HG03520 (cell line): ENCODE data around the gene SRSF7.
"Not testable (repeated sequence)": the region's sequence is repeated elsewhere in the genome, so short reads cannot be mapped to it uniquely, and the experiment has no call there.

Experiments
- ATAC-seq: cut with Tn5 transposase; IDR thresholded peaks from one replicate; pipeline ENCODE4 v1.9.1; 2021; ENCODE audit warnings: mild to moderate bottlenecking, moderate library complexity; ENCODE audit not compliant: unreplicated experiment

The SRSF7 gene

DNA sequence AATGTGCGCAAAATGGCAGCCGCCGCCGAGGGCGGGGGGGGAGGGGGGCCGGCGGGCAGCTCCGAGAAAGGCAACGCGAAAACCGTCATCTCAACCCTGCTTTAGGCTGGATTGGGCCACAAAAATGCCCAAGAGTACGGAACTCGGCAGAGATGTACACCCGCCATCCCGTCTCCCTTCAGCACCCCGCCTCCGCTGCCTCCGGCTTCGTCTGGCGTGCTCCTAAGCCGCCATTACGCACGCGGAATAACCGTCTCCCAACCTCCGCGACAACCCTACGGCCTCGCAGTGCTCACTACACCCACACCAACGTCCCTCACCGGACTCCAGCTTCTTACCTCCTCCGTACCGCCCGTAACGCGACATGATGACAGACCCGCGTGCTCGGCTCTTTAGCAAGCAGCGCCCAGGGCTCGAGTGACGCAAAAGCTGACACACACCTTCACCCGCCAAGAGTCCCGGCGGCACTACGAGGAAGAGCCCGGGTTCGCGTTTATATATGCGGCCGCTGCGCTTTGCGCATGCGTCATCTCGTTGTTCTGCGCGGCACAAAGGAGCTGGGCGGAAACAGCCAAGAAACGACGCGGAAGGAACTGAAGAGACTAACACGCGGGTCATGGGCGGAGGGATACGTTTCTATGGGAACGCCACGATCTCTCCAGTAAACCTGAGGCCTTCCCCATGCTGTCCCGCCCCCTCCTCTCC is at the start of gene SRSF7:
Gene SRSF7, minus strand, starts transcription at position 471 of the 705 bp plus-strand sequence. Its CDS starts 105 bp downstream, at position 366.
- peak; percentile 69 for ATAC-seq

DNA sequence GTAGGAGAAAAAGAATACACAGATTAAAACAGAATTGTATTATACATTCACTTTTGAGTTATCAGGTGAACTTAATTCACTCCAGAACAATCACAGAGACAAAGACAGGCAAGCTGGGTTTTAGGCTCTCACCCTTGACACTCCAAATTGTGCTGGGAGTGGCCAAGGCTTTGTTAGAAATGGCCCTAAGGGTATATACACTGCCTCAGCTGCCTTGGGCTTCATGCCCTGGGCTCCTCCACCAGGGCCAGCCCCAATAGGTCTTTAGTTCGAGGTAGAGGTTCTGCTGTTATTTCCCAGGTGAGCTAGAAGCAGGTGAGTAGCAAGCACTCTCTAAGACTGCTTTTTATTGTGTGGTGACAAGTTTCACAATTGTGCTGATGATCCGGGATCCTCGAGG is 46.8 kb upstream of the SRSF7 start:
- ATAC-seq, result no peak

DNA sequence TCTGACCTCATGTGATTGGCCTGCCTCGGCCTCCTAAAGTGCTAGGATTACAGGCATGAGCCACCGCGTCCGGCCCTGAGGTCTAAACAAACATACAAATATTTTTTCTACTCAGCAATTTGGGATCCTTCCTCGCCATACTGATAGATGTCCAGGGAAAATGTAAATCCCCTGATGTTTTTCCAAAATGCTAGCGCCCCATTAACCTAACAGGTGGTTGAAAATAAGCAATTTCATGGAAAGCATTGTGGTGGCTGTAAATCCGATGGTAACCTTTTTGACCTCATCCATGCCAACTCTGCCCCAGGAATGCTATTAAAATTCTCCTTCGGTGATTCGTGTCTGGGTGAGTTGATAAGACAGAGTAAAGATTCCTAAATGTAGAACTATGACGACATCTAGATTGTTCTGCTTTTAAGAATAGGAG is 46.1 kb upstream of the SRSF7 start:
- no peak for ATAC-seq

DNA sequence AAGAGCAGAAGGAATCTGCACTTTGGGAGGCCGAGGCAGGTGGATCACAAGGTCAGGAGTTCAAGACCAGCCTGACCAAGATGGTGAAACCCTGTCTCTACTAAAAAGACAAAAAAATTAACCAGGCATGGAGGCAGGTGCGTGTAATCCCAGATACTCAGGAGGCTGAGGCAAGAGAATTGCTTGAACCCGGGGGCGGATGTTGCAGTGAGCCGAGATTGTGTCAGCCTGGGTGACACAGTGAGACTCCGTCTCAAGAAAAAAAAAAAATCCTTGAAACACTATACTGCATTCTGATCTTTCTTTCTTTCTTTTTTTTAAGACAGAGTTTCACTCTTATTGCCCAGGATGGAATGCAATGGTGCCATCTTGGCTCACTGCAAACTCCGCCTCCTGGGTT is 43.9 kb upstream of the SRSF7 start:
- not testable (repeated sequence) for ATAC-seq

DNA sequence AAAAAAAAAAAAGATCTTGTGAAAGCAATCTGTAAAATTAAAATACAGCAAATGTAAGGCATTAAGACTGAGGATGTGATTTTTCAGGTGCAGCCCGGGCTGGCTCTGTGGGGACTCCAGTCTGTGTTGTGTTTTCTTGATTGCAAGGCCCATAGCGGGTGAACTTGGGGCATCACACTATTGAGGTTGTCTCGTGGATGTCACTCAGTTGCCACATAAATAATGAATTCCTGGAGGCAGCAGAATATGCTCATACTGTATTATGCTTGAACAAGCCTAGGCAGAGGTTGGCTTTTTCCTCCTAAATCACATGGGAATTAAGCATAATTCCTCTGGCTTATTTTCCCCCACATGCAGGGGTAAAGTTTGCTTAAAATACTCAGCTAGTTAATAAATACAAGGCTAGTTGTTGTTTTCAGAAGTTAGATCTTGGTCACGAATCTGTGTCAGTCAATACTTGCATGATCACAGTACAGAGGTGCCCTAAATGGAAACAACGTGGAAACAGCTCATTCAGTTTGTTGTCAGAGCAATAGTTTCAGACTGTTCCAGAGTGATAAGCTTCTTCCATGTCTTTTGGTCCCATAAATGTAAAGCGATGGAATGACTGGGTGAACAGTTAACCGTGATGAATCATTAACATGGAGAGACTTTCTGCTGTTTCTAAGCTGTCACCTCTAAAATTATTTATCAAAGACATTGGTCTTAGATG is 43.2 kb upstream of the SRSF7 start:
- no peak for ATAC-seq

DNA sequence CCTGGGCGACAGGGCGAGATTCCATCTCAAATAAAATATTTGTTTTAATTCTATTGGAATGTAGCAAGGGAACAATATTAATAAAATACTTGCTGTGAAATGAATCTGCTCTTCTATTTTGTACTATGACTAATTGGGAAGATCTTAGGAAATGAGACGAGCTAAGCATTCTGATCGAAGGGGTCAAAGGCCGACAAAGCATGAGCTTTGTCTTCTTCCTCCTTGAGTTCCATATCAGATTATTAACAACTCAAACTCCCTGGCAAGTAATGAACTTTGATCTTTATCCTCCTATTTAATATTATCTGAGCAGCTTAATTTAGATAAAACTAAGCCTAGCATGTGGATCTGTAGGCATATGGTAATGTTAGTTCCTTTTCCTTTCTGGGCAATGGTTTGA is 42.4 kb upstream of the SRSF7 start:
- no peak for ATAC-seq

DNA sequence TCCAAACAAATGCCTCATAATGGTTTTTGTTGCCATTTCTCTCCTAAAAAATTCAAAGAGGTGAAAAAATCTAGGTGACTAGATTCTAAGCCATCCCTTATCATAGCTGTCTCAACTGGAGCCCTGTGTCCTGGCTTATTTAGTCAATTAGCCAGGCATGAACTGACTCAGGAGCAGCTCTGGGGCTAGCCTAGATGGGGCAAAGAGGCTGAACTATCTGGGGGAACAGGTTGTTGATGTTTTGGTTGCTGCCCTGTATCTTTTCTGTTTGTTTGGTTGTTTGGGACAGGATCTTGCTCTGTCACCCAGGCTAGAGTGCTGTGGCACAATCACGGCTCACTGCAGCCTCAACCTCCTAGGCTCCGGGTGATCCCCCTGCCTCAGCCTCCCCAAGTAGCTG is 41.6 kb upstream of the SRSF7 start:
- ATAC-seq, result no peak

DNA sequence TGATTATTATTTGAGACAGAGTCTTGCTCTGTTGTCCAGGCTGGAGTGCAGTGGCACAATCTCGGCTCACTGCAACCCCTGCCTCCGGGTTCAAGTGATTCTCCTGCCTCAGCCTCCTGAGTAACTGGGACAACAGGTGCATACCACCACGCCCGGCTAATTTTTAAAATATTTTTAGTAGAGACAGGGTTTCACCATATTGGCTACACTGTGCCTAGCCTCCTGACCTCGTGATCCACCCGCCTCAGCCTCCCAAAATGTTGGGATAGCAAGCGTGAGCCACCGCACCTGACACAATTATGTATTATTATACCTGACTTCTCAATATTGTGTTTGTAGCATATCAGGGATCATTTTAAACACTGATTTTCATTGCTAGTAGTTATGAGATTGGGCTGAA is 41.2 kb upstream of the SRSF7 start:
- ATAC-seq, result not testable (repeated sequence)

DNA sequence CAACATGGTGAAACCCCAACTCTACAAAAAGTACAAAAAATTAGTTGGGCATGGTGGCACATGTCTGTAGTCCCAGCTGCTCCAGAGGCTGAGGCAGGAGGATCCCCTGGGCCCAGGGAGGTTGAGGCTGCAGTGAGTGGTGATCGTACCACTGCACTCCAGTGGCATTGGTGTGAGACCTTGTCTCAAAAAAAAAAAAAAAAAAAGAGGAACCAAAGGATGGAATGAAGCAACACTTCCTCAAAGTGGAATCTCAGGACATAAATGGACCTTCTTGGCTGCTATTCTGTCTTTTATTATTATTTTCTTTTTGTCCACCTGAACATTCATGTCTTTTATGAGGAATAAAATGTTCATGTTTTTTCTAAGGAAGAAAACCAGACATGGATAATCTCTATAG is 40.6 kb upstream of the SRSF7 start:
- no peak for ATAC-seq

DNA sequence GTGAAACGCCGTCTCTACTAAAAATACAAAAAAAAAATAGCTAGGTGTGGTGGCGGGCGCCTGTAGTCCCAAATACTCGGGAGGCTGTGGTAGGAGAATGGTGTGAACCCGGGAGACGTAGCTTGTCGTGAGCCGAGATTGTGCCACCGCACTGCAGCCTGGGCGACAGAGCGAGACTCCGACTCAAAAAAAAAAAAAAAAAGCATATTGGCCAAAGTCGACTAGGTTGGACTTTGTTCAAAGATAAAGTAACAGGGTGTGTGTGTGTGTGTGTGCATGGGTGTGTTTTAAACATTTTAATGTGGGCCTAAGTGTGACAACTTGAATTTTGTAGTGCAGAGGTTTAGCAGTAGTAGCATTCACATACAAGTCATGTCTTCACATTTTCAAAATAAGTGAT is 38.5 kb upstream of the SRSF7 start:
- no peak for ATAC-seq

DNA sequence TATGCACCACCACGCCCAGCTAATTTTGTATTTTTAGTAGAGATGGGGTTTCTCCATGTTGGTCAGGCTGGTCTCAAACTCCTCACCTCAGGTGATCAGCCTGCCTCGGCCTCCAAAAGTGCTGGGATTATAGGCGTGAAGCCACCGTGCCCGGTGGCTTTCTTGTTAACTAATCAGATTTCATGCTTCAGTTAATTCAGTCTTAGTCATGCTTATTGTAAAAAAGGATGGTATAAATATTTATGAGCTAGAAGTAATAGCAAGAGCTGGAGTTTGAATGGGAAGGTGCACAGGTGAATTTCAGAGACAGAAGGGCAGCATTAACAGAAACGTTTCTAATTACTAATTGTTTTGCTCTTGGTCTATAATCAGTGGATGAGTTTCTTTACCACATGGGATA is 37.1 kb upstream of the SRSF7 start:
- ATAC-seq, result no peak

DNA sequence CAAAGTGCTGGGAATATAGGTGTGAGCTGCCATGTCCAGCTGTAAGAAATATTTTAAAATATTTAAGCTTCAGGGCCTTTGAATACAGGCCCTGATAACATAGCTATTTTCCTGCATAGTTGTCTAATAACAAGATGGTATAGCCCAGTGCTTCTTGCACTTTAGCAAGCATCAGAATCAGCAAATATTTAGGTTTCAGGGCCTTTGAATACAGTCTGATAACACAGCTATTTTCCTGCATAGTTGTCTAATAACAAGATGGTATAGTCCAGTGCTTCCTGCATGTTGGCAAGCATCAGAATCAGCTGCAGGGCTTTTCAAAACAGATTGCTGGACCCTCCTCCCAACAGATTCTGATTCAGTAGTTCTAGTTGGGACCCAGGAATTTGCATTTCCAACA is 32.4 kb upstream of the SRSF7 start:
- no peak for ATAC-seq

DNA sequence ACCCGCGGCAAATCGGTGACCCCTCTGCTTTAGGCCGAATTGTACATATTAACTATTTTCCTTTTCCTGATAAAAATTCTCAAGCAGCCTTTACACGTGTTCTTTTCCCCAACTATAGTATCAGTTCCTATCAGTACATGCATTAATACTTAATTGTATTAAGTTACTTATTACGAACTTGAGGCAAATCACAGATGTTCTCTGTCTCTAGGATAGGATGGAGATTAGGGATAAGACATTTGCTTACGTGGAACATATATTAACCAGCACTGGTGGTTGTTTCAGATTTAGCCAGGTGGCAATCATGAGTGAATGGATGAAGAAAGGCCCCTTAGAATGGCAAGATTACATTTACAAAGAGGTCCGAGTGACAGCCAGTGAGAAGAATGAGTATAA is 27.5 kb upstream of the SRSF7 start:
- ATAC-seq, result no peak

DNA sequence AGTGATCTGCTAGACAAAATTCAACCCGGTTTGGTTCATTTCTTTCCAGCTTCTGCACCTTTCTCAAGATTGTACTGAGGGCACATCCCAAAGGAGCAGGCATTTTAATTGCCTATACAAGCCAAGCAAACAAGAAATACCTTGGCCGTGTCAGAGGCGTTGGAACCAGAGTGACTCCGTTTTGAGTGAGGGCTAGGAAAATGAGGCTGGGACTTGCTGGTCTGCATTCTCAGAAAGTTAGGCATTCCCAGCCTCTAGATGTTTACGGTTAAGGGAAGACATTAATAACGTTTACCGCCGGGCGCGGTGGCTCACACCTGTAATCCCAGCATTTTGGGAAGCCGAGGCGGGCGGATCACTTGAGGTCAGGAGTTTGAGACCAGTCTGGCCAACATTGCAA is 25.4 kb upstream of the SRSF7 start:
- no peak for ATAC-seq

DNA sequence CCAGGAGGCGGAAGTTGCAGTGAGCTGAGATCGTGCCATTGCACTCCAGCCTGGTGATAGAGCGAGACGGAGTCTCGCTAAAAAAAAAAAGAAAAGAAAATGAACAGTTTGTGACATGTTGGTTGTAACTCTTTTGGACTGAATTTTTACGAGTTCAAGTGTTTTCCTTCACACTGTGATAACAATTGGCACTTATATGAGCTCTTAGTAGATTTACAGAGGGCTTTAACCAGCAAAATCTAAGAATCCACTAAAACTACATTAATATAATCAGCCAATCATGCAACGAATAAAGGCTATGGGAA is 24.7 kb upstream of the SRSF7 start:
- no peak for ATAC-seq

DNA sequence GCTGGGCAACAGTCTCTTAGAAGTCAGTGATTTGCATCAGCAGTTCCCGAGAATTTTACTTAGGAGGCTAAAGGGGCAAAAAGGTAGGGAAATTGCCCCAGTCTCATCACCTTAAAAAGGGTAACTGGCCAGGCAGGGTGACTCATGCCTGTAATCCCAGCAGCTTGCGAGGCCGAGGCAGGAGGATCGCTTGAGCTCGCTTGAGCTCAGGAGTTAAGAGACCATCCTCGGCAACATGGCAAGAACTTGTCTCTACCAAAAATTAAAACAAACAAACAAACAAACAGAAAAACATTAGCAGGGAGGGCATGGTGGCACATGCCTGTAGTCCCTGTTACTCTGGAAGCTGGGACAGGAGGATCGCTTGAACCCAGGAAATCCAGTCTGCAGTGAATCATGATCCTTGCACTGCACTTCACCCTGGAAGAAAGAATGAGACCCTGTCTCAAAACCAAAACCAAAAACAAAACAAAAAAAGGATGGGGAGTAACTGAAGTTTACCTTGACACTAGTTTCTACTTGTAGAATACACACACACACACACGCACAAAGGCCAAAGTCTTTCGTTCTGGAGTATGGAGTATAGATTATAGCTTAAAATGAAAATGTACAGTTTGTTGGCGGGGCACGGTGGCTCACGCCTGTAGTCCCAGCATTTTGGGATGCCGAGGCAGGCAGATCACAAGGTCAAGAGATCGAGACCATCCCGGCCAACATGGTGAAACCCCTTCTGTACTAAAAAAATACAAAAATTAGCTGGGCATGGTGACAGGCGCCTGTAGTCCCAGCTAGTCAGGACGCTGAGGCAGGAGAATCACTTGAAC is 24.1 kb upstream of the SRSF7 start:
- ATAC-seq, result no peak

DNA sequence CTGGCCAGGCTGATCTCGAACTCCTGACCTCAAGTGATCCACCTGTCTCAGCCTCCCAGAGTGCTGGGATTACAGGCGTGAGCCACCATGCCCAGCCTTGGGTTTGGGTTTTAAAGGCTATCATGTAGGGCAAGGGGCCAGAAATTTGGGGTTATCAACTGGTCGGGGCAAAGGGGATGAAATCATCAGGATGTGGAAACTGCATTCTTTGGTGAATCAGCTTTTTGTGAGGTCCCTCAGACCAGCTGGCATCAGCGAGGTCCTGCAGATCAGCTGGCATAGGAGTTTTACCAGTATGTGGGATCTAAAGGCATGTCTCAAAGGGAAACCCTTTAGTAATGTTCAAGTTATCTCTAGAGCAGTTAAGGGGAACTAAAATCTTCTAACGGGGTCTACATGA is 20.5 kb upstream of the SRSF7 start:
- no peak for ATAC-seq

DNA sequence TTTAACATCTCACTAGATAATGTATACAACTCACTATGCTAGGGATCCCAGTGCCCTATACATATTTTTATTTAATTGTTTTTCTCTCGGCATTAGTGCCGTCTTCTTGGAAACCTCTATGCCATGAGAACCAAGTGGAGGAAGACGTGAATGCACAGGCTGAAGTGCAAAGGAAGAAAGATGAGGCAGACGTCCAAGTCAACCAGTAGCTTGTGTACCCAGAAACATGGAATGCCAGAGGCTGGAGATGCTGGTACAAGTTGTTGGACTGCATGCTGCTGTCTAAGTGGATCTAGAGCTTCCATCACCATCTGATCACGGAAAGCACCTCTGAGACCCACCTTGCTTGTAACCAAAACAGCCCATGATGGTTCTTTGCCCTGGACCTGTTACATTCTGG is 14.4 kb upstream of the SRSF7 start:
- ATAC-seq, result no peak

DNA sequence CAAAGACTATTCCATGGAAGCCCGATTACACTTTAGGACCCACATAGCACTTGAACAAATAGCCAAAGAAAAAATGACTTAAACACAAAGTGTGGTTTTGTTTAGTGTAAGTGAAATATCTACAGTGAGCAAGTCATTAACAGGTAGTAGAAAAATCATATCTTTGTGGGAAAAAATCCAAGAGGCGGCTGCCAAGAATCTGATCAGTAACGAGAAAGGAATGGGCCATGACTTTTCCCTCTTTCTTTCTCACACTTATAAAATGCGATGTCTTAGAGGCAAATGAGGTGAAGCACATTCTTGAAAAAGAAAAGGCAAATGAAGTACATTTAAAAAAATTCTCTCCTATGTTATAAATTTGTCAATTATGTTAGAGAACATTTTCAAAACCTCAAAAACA is 14.0 kb upstream of the SRSF7 start:
- no peak for ATAC-seq

DNA sequence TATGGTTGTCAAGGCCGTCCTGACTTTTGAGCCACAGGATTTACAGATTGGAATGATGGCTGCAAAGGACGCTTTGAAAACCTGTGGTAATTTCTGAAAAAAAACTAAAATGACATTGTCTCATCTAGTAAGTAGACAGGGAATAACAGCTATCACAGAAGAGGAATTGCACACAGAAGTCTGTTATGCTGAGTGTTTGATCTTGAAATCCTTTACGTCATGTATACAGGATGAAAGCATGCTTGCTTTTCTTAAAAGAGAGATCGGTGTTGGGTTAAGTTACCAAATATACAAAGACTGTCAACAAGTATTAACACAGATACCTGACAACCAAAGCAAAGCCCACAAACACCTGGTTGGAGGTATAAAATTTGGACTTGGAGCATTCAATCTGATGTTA is 12.6 kb upstream of the SRSF7 start:
- no peak for ATAC-seq

DNA sequence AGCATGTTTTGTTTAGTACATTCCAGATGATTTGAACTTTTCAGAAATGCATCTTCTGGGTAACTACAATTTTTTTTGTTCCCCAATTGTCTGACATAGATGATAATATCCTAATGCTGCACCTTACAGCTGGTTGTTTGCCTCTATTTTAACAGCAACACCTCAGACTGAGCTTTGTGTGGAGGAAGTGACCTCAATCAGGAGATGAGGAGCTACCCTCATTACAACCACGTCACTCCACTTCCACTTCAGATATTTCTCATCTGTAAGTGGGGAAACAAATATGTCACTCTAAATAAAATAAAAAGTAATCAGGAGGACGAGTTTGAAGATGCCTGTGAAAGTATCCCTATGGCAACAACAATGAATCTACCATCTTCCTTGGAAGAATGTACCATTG is 12.1 kb upstream of the SRSF7 start:
- no peak for ATAC-seq

DNA sequence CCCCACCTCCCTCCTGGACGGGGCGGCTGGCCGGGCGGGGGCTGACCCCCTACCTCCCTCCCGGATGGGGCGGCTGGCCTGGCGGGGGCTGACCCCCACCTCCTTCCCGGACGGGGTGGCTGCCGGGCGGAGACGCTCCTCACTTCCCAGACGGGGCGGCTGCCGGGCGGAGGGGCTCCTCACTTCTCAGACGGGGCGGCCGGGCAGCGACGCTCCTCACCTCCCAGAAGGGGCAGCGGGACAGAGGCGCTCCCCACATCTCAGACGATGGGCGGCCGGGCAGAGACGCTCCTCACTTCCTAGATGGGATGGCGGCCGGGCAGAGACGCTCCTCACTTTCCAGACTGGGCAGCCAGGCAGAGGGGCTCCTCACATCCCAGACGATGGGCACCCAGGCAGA is 4.7 kb upstream of the SRSF7 start:
- not testable (repeated sequence) for ATAC-seq
